Astrocyte (in vitro differentiated cells and primary cell): ENCODE data around the gene PRKG1. TPM values are rescaled to one million over a fixed set of nuclear protein-coding genes. Genes with fewer than 3 reads are reported as not detected.
"Not testable (repeated sequence)": the region's sequence is repeated elsewhere in the genome, so short reads cannot be mapped to it uniquely, and the experiment has no call there.

Experiments used
- DNase-seq: peaks from one replicate; pipeline ENCODE4 v3.0.0-alpha.2; 2010; ENCODE audit warnings: low read depth
- FAIRE-seq: peaks from 2 replicates; lab custom pipeline; 2011; peaks lifted over from hg19 to GRCh38; lab: Jason Lieb, UNC
- H2AFZ ChIP-seq: 2 replicates; pipeline ENCODE4 v1.6.0; 2012; ENCODE audit warnings: low read depth, low read length, inconsistent platforms
- H3K27ac ChIP-seq: 2 replicates; pipeline ENCODE4 v1.5.1; 2011; ENCODE audit warnings: low read depth, low read length, inconsistent platforms
- H3K27me3 ChIP-seq: 2 replicates; pipeline ENCODE4 v1.6.0; 2011; ENCODE audit warnings: low read length, inconsistent platforms; ENCODE audit not compliant: insufficient read depth
- H3K36me3 ChIP-seq: 2 replicates; pipeline ENCODE4 v1.5.1; 2011; ENCODE audit warnings: low read length, inconsistent platforms; ENCODE audit not compliant: insufficient read depth
- H3K4me1 ChIP-seq: 2 replicates; pipeline ENCODE4 v1.5.1; 2011; ENCODE audit warnings: low read length, inconsistent platforms; ENCODE audit not compliant: insufficient read depth
- H3K4me2 ChIP-seq: 2 replicates; pipeline ENCODE4 v1.6.0; 2012; ENCODE audit warnings: low read length, inconsistent platforms
- H3K4me3 ChIP-seq: 2 replicates; pipeline ENCODE4 v1.5.1; 2011; ENCODE audit warnings: low read depth, mild to moderate bottlenecking, low read length, inconsistent platforms; ENCODE audit not compliant: insufficient read depth
- H3K79me2 ChIP-seq: 2 replicates; pipeline ENCODE4 v1.6.0; 2012; ENCODE audit warnings: mild to moderate bottlenecking, low read length, inconsistent platforms; ENCODE audit not compliant: insufficient read depth
- H3K9ac ChIP-seq: 2 replicates; pipeline ENCODE4 v1.6.0; 2012; ENCODE audit warnings: mild to moderate bottlenecking, low read length, inconsistent platforms
- H3K9me3 ChIP-seq: 2 replicates; pipeline ENCODE4 v1.5.1; 2012; ENCODE audit warnings: low read depth, mild to moderate bottlenecking, low read length, inconsistent platforms; ENCODE audit not compliant: insufficient read depth
- H4K20me1 ChIP-seq: 2 replicates; pipeline ENCODE4 v1.6.0; 2012; ENCODE audit warnings: low read length, inconsistent platforms; ENCODE audit not compliant: insufficient read depth
- H3K27ac Mint-ChIP-seq: one replicate; pipeline ENCODE4 v1.8.0; 2021; ENCODE audit warnings: mild to moderate bottlenecking, mixed read lengths; ENCODE audit not compliant: unreplicated experiment
- H3K27me3 Mint-ChIP-seq: one replicate; pipeline ENCODE4 v1.8.0; 2021; ENCODE audit warnings: low read depth, mixed read lengths; ENCODE audit not compliant: unreplicated experiment
- H3K36me3 Mint-ChIP-seq: one replicate; pipeline ENCODE4 v1.8.0; 2021; ENCODE audit warnings: low read depth, mixed read lengths; ENCODE audit not compliant: unreplicated experiment
- H3K4me1 Mint-ChIP-seq: one replicate; pipeline ENCODE4 v1.8.0; 2021; ENCODE audit warnings: low read depth, mixed read lengths; ENCODE audit not compliant: unreplicated experiment
- H3K4me3 Mint-ChIP-seq: one replicate; pipeline ENCODE4 v1.8.0; 2021; ENCODE audit warnings: mild to moderate bottlenecking, moderate library complexity, mixed read lengths; ENCODE audit not compliant: unreplicated experiment
- H3K9me3 Mint-ChIP-seq: one replicate; pipeline ENCODE4 v1.8.0; 2021; ENCODE audit warnings: mild to moderate bottlenecking, mixed read lengths; ENCODE audit not compliant: unreplicated experiment
- EZH2 ChIP-seq: IDR thresholded peaks from 2 replicates; pipeline ENCODE4 v1.6.1; 2012; ENCODE audit warnings: mild to moderate bottlenecking, low read length, inconsistent platforms; ENCODE audit not compliant: insufficient read depth
- total RNA-seq: library from RNA; stranded (reverse); gene quantifications from 2 replicates; pipeline ENCODE4 v1.2.1, GENCODE V29; 2021
- TF ChIP-seq, protein P1 (sequence below): IDR thresholded peaks from 2 replicates; pipeline ENCODE4 v1.5.1; 2011; ENCODE audit warnings: low read depth, mild to moderate bottlenecking, inconsistent platforms, low read length, moderate library complexity; ENCODE audit not compliant: insufficient read depth

Gene PRKG1
- total RNA-seq, 1 donor from 2014 or later: 3.1 TPM

- Mint-ChIP-seq H3K27ac (no peak overlapping the region), H3K27me3 (no peaks in the 10 kb centered on the region), H3K36me3 (no peaks in the 10 kb centered on the region), H3K4me3 (no peak overlapping the region), H3K9me3 (peaks cover 9% of the 10 kb centered on the region), H3K4me1 (peaks cover 16% of the 10 kb centered on the region)
- Histone ChIP-seq H3K27ac (no peak overlapping the region), H2AFZ (no peak overlapping the region), H3K9me3 (no peaks in the 10 kb centered on the region), H3K4me3 (no peak overlapping the region), H3K9ac (no peak overlapping the region), H3K4me2 (no peak overlapping the region), H3K79me2 (no peaks in the 10 kb centered on the region), H4K20me1 (no peaks in the 10 kb centered on the region), H3K27me3 (peaks cover 2% of the 10 kb centered on the region), H3K36me3 (no peaks in the 10 kb centered on the region), H3K4me1 (no peaks in the 10 kb centered on the region)
- TF ChIP-seq, protein P1, sequence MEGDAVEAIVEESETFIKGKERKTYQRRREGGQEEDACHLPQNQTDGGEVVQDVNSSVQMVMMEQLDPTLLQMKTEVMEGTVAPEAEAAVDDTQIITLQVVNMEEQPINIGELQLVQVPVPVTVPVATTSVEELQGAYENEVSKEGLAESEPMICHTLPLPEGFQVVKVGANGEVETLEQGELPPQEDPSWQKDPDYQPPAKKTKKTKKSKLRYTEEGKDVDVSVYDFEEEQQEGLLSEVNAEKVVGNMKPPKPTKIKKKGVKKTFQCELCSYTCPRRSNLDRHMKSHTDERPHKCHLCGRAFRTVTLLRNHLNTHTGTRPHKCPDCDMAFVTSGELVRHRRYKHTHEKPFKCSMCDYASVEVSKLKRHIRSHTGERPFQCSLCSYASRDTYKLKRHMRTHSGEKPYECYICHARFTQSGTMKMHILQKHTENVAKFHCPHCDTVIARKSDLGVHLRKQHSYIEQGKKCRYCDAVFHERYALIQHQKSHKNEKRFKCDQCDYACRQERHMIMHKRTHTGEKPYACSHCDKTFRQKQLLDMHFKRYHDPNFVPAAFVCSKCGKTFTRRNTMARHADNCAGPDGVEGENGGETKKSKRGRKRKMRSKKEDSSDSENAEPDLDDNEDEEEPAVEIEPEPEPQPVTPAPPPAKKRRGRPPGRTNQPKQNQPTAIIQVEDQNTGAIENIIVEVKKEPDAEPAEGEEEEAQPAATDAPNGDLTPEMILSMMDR: no peak
- TF ChIP-seq EZH2: no peak
- FAIRE-seq (no peak), DNase-seq (no peak)
Measured at GRCh38 chr10:51272555-51272954, 198.3 kb downstream of the PRKG1 start.

- H4K20me1 ChIP-seq: no peaks in the 10 kb centered on the region
- H3K9me3 ChIP-seq: no peaks in the 10 kb centered on the region
- no peak overlapping the region for H3K4me3 ChIP-seq
- H3K27ac ChIP-seq: no peak overlapping the region
- TF ChIP-seq EZH2: no peak
- TF ChIP-seq, protein P1: no peak
- no peaks in the 10 kb centered on the region for H3K36me3 ChIP-seq
- FAIRE-seq (no peak), DNase-seq (no peak)
- no peaks in the 10 kb centered on the region for H3K36me3 Mint-ChIP-seq
- H3K4me1 Mint-ChIP-seq: peaks cover 15% of the 10 kb centered on the region
- no peaks in the 10 kb centered on the region for H3K4me1 ChIP-seq
- no peaks in the 10 kb centered on the region for H3K27me3 Mint-ChIP-seq
- H3K4me3 Mint-ChIP-seq: no peak overlapping the region
- H2AFZ ChIP-seq: no peak overlapping the region
- no peak overlapping the region for H3K27ac Mint-ChIP-seq
- H3K27me3 ChIP-seq: peaks cover 2% of the 10 kb centered on the region
- no peak overlapping the region for H3K4me2 ChIP-seq
- H3K9ac ChIP-seq: no peak overlapping the region
- peaks cover 9% of the 10 kb centered on the region for H3K9me3 Mint-ChIP-seq
- H3K79me2 ChIP-seq: no peaks in the 10 kb centered on the region
Measured at GRCh38 chr10:51273574-51273973, 199.3 kb downstream of the PRKG1 start.

DNA sequence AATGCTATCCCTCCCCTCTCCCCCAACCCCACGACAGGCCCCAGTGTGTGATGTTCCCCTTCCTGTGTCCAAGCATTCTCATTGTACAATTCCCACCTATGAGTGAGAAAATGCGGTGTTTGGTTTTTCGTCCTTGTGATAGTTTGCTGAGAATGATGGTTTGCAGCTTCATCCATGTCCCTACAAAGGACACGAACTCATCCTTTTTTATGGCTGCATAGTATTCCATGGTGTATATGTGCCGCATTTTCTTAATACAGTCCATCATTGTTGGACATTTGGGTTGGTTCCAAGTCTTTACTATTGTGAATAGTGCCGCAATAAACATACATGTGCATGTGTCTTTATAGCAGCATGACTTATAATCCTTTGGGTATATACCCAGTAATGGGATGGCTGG is 201.8 kb downstream of the PRKG1 start:
- not testable (repeated sequence) for H3K4me1 Mint-ChIP-seq, H3K4me3 Mint-ChIP-seq, H2AFZ ChIP-seq, H4K20me1 ChIP-seq, H3K36me3 ChIP-seq, H3K4me1 ChIP-seq, H3K27ac ChIP-seq, DNase-seq, H3K9me3 Mint-ChIP-seq, H3K79me2 ChIP-seq, H3K27me3 ChIP-seq, H3K27me3 Mint-ChIP-seq, H3K9me3 ChIP-seq, H3K36me3 Mint-ChIP-seq, H3K27ac Mint-ChIP-seq, H3K4me2 ChIP-seq, FAIRE-seq, H3K4me3 ChIP-seq, H3K9ac ChIP-seq

- H3K79me2 ChIP-seq, H3K36me3 ChIP-seq, H4K20me1 ChIP-seq, H3K27ac Mint-ChIP-seq, FAIRE-seq, DNase-seq, H3K9me3 Mint-ChIP-seq, H3K4me2 ChIP-seq, H3K4me1 Mint-ChIP-seq, H3K27me3 ChIP-seq, H3K36me3 Mint-ChIP-seq, H3K27me3 Mint-ChIP-seq, H3K9ac ChIP-seq, H3K4me1 ChIP-seq, H3K4me3 Mint-ChIP-seq, H3K9me3 ChIP-seq, H2AFZ ChIP-seq, H3K4me3 ChIP-seq, H3K27ac ChIP-seq: not testable (repeated sequence)
Measured at GRCh38 chr10:51281387-51281786, 207.1 kb downstream of the PRKG1 start.
